CD4-positive, alpha-beta T cell treated with Interleukin-17A for 1 hour (primary cell): ENCODE data around the gene SELENOF.
"Not testable (repeated sequence)": the region's sequence is repeated elsewhere in the genome, so short reads cannot be mapped to it uniquely, and the experiment has no call there.

ENCODE experiments used
- DNase-seq: peaks from one replicate; pipeline ENCODE4 v3.0.0-alpha.2; 2020

SELENOF gene

GRCh38 chr1:86915737-86916235 is 1.9 kb upstream of the SELENOF start:
- DNase-seq = no peak

- DNase-seq = peak; percentile 54
Observed at GRCh38 chr1:86914998-86915736, 1.2 kb upstream of the SELENOF start.

DNA sequence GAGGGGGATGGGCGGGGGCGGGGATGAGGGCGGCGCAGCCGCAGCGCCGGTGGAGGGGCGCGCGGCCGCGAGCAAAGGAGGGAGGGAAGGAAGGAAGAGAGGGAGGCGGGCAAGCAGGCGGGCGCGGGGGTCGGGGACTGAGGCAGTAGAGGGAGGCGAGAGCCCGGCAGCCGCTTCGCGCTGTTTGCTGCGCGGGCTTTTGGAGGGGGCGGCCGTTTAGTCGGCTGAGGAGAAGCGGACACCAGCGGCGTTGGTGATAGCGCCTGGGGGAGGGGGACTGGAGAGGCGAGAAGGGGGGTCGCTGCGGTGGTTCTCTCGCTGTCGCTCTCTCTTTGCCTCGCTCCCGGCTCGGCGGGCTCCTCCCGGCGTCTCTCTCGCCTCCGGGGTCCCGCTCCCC is 673 bp upstream of the SELENOF start, which contains the start of gene HS2ST1:
TSS of gene HS2ST1 (plus strand) at position 35 of the 397 bp plus-strand sequence.
- no peak for DNase-seq

- DNase-seq = peak; percentile 46
Observed at GRCh38 chr1:86913399-86913895, 479 bp downstream of the SELENOF start.

GRCh38 chr1:86912281-86912900 is 1.5 kb downstream of the SELENOF start:
- no peak for DNase-seq

GRCh38 chr1:86906419-86906818 is 7.5 kb downstream of the SELENOF start:
- no peak for DNase-seq

DNA sequence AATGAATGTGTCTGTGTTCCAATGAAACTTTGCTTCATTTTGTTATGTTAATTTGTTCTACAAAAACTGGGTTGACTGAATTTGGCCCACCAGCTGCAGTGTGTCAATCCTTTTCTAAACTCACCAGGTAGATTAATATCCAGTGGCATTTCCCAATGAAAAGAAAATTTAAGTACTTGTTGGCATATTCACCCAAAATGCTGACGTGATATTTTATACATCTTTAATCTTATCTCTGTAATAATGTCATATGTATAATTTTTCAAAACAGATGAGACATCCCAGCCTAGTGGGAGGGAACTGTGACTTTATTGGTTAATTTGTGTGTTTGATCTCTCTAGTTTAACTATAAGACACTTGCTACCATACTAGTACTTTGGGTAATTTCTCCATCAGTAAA is 8.1 kb downstream of the SELENOF start:
- DNase-seq = no peak

DNA sequence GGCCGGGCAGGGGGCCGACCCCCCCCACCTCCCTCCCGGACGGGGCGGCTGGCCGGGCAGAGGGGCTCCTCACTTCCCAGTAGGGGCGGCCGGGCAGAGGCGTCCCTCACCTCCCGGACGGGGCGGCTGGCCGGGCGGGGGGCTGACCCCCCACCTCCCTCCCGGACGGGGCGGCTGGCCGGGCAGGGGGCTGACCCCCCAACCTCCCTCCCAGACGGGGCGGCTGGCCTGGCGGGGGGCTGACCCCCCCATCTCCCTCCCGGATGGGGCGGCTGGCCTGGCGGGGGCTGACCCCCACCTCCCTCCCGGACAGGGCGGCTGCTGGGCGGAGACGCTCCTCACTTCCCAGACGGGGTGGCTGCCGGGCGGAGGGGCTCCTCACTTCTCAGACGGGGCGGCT is 14.5 kb downstream of the SELENOF start:
- not testable (repeated sequence) for DNase-seq

DNA sequence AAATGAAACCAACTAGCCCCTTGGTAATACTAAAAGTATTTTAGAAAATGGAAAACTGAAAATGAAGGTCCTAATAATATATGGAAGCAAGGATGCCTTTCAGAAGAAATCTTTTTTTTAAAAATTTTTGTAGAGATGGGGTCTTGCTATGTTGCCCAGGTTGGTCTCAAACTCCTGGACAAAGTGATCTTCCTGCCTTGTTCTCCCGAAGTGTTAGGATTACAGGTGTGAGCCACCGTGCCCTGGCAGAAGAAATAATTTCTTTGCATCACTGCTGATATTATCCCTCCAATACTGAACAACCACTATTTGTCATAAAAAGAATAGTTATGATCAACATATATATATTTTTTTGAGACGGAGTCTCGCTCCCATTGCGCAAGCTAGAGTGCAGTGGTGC is 25.6 kb downstream of the SELENOF start:
- DNase-seq = no peak

GRCh38 chr1:86887479-86888162 is 26.3 kb downstream of the SELENOF start:
- DNase-seq = no peak

- no peak for DNase-seq
Observed at GRCh38 chr1:86875722-86876121, 38.2 kb downstream of the SELENOF start.

DNA sequence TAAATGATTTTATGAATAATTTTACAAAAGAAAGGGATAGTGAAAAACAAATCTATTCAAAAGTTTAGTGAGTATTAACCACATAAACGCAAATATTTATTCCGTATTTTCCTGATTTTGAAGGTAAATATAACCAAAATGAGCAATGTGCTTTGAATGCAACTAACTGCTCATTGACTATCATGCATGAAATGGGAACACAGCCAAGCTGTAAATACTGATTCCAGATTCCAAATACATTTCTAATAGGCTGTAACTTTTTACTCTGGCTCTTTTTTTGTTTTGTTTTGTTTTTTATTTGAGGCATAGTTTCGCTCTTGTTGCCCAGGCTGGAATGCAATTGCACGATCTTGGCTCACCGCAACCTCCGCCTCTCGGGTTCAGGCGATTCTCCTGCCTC is 41.8 kb downstream of the SELENOF start:
- DNase-seq = no peak

- DNase-seq = no peak
Observed at GRCh38 chr1:86871001-86871400, 42.9 kb downstream of the SELENOF start.

GRCh38 chr1:86868477-86868876 is 45.4 kb downstream of the SELENOF start:
- DNase-seq = no peak

- not testable (repeated sequence) for DNase-seq
Observed at GRCh38 chr1:86867278-86867677, 46.6 kb downstream of the SELENOF start.

GRCh38 chr1:86866665-86867064 is 47.3 kb downstream of the SELENOF start:
- no peak for DNase-seq

DNA sequence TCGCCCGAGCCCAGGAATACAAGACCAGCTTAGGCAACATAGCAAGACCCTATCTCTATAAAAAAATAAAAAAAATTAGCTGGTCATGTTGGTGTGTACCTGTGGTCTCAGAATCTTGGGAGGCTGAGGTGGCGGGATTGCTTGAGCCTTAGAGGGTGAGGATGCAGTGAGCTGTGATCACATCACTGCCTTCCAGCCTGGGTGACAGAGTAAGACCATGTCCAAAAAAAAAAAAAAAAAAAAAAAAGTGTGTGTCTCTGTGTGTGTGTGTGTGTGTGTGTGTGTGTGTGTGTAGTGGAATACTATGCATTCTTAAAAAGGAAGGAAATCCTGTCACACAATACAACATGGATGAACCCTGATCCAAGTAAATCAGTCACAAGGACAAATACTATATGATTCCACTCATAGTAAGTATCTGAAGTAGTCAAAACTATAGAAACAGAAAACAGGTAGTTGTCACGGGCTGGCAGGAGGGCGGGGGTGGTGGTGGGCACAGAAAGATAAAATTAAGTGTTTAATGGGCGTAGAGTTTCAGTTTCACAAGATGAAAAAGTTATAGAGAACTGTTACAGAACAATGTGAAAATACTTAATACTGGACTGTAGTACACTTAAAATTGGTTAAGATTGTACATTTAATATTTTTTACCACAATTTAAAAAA is 47.8 kb downstream of the SELENOF start:
- DNase-seq = no peak

GRCh38 chr1:86862920-86863319 is 51.0 kb downstream of the SELENOF start:
- DNase-seq = no peak

DNA sequence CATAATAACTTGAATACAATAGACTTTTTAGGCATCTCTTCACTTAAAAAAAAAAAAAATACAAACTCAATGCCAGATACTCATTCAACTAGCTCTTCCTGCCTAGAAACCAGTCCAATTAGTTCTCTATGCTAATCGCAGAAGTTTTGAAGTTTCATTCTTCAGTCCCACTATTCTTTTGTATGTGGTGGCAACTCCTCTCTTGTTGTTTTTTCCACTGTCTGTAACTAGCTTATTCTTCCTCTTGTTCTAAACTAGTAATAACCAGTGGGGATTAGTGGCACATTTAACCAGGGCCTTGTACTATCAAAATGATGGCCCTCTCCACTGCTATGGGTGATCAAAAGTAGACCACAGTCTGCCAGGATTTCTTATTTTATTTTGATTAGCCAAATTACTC is 52.5 kb downstream of the SELENOF start:
- no peak for DNase-seq

- DNase-seq = no peak
Observed at GRCh38 chr1:86860424-86860823, 53.5 kb downstream of the SELENOF start.

GRCh38 chr1:86860020-86860419 is 53.9 kb downstream of the SELENOF start:
- no peak for DNase-seq

DNA sequence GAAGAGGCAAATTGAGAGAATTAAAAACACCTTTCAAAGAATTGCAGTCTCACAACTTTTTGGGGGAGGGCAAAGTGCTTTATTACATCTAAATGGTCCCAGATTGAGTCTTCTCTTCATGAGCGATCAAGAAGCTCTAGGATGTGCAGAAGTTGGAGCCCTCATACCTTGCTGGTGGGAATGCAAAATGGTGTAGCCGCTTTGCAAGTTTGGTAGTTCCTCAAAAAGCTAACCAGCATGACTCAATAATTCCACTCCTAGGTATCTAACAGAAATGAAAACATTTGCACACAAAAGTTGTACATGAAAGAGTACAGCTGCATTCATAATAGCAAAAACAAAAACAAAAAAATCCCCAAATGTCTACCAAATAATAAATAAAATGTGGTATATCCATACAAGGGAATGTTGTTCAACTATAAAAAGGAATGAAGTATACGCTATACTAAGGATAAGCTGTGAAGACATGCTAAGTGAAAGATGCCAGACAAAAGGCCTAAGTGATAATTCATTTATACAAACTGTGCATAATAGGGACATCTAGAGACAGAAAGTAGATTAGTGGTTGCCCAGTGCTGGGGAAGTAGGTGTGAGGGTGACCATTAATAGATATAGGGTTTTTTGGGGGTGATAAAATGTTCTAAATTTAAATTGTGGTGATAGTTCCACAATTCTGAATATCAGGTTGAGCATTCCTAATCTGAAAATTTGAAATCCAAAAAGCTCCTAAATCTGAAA is 55.2 kb downstream of the SELENOF start:
- DNase-seq = no peak
